ENCODE measurements around the gene SRC.

The SRC gene

GRCh38 chr20:37345339-37346235 lies at the start of gene SRC:
Gene SRC, plus strand, starts transcription at chr20:37346140. Its CDS starts 38,014 bp downstream, at chr20:37384154.
- peak; percentile 50 for DNase-seq

- no peak for DNase-seq
Observed at GRCh38 chr20:37296371-37296770, 49.6 kb upstream of the SRC start.

- no peak for DNase-seq
Observed at GRCh38 chr20:37297066-37297736, 48.7 kb upstream of the SRC start.

GRCh38 chr20:37298190-37298939 lies 47.6 kb upstream of the SRC start:
- DNase-seq: no peak

- DNase-seq: no peak
Observed at GRCh38 chr20:37299718-37300528, 46.0 kb upstream of the SRC start.

- DNase-seq: no peak
Observed at GRCh38 chr20:37301120-37301519, 44.8 kb upstream of the SRC start.

GRCh38 chr20:37301558-37301957 lies 44.4 kb upstream of the SRC start:
- DNase-seq: no peak

GRCh38 chr20:37302981-37303380 lies 43.0 kb upstream of the SRC start:
- DNase-seq: no peak

GRCh38 chr20:37303637-37304036 lies 42.3 kb upstream of the SRC start:
- DNase-seq: no peak

- DNase-seq: no peak
Observed at GRCh38 chr20:37305079-37305478, 40.9 kb upstream of the SRC start.

GRCh38 chr20:37305839-37306238 lies 40.1 kb upstream of the SRC start:
- DNase-seq: no peak

GRCh38 chr20:37308086-37309050 lies 37.6 kb upstream of the SRC start:
- DNase-seq: no peak

- DNase-seq: no peak
Observed at GRCh38 chr20:37309290-37309689, 36.6 kb upstream of the SRC start.

GRCh38 chr20:37309936-37310590 lies 35.9 kb upstream of the SRC start:
- no peak for DNase-seq

- no peak for DNase-seq
Observed at GRCh38 chr20:37310951-37311350, 35.0 kb upstream of the SRC start.

- DNase-seq: no peak
Observed at GRCh38 chr20:37311710-37312355, 34.1 kb upstream of the SRC start.

GRCh38 chr20:37313546-37314091 lies 32.3 kb upstream of the SRC start:
- no peak for DNase-seq

GRCh38 chr20:37314099-37314498 lies 31.8 kb upstream of the SRC start:
- DNase-seq: no peak

GRCh38 chr20:37314617-37315016 lies 31.3 kb upstream of the SRC start:
- DNase-seq: no peak

GRCh38 chr20:37315021-37315451 lies 30.9 kb upstream of the SRC start:
- no peak for DNase-seq

Data from activated naive CD4-positive, alpha-beta T cell treated with anti-CD3 and anti-CD28 coated beads, Interleukin-2, amount 50 U/mL, for 16 hours (primary cell).